PC-3 (cell line): ENCODE data around the gene MIAT.

Experiments used
- EZH2 ChIP-seq: fragments of 300-600 bp; sonication (generic); IDR thresholded peaks from one replicate; pipeline ENCODE4 v1.6.1; 2017; ENCODE audit warnings: antibody characterized with exemption, mild to moderate bottlenecking, low read length; ENCODE audit not compliant: unreplicated experiment
- EZH2phosphoT487 ChIP-seq: fragments of 300-600 bp; sonication (generic); IDR thresholded peaks from 2 replicates; pipeline ENCODE4 v1.6.1; 2018; ENCODE audit warnings: mild to moderate bottlenecking, antibody characterized with exemption, low read length, borderline replicate concordance
- TF ChIP-seq, protein P1 (sequence below): fragments of 300-600 bp; sonication (generic); conservative IDR thresholded peaks from 2 replicates; pipeline ENCODE4 v1.5.1; 2017; ENCODE audit warnings: antibody characterized with exemption, low read depth, mild to moderate bottlenecking, low read length

DNA sequence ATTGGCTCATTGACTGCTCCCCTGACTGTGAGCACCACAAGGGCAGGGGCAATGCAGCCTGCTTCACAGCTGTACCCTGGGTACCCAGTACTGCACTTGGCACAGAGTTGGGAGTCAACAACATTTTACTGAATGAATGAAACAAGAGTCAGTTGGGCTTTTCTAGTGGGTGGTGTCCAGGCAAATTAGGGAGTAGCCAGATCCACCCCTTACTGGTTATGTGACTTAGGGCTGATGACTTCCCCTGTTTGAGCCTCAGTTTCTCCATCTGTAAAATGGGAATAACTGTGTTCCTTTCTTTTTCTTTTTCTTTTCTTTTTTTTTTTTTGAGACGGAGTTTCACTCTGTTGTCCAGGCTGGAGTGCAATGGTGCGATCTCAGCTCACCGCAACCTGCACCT, 23.1 kb downstream of the MIAT start:
- TF ChIP-seq, protein P1, sequence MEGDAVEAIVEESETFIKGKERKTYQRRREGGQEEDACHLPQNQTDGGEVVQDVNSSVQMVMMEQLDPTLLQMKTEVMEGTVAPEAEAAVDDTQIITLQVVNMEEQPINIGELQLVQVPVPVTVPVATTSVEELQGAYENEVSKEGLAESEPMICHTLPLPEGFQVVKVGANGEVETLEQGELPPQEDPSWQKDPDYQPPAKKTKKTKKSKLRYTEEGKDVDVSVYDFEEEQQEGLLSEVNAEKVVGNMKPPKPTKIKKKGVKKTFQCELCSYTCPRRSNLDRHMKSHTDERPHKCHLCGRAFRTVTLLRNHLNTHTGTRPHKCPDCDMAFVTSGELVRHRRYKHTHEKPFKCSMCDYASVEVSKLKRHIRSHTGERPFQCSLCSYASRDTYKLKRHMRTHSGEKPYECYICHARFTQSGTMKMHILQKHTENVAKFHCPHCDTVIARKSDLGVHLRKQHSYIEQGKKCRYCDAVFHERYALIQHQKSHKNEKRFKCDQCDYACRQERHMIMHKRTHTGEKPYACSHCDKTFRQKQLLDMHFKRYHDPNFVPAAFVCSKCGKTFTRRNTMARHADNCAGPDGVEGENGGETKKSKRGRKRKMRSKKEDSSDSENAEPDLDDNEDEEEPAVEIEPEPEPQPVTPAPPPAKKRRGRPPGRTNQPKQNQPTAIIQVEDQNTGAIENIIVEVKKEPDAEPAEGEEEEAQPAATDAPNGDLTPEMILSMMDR = no peak
- TF ChIP-seq EZH2 (no peak), EZH2phosphoT487 (no peak)
